ENCODE data around the gene DNAH8.

DNAH8 gene

GRCh38 chr6:39062014-39062740 lies 347.1 kb downstream of the DNAH8 start:
- no peak for DNase-seq

GRCh38 chr6:39063526-39063925 lies 348.4 kb downstream of the DNAH8 start:
- DNase-seq = no peak

- DNase-seq = no peak
These were observed 350.4 kb downstream of the DNAH8 start for GRCh38 chr6:39065561-39065960.

GRCh38 chr6:39068391-39068790 lies 353.3 kb downstream of the DNAH8 start:
- no peak for DNase-seq

- no peak for DNase-seq
These were observed 357.7 kb downstream of the DNAH8 start for GRCh38 chr6:39072830-39073229.

GRCh38 chr6:39073471-39074355 lies 358.6 kb downstream of the DNAH8 start:
- DNase-seq = no peak

GRCh38 chr6:39074486-39074885 lies 359.4 kb downstream of the DNAH8 start:
- DNase-seq = no peak

GRCh38 chr6:39075010-39075686 lies 360.0 kb downstream of the DNAH8 start:
- DNase-seq = no peak

GRCh38 chr6:39075807-39076622 lies 360.9 kb downstream of the DNAH8 start:
- DNase-seq = no peak

GRCh38 chr6:39076623-39077535 lies 361.8 kb downstream of the DNAH8 start:
- DNase-seq = no peak

- no peak for DNase-seq
These were observed 362.9 kb downstream of the DNAH8 start for GRCh38 chr6:39077882-39078594.

- DNase-seq = no peak
These were observed 363.6 kb downstream of the DNAH8 start for GRCh38 chr6:39078695-39079094.

- no peak for DNase-seq
These were observed 364.4 kb downstream of the DNAH8 start for GRCh38 chr6:39079197-39080125.
